ENCODE data around the gene ACP6.

GRCh38 chr1:147626739-147627138 is 43.6 kb downstream of the ACP6 start:
- TF ChIP-seq CTCF (IDR thresholded peaks at IDR 0.05; ENCODE audit: low read length): no peak
- TF ChIP-seq EZH2 (IDR thresholded peaks at IDR 0.05; ENCODE audit: borderline replicate concordance, low read length): no peak

Measured in OCI-LY1 (cell line).